H9 (cell line): ENCODE measurements around the gene DNAH5. TPM values are rescaled to one million over a fixed set of nuclear protein-coding genes. Genes with fewer than 3 reads are reported as not detected.

Experiments used
- DNase-seq: peaks from one replicate; pipeline ENCODE4 v3.0.0-alpha.2; 2017
- H2AFZ ChIP-seq: one replicate; pipeline ENCODE4 v1.6.1; 2013; ENCODE audit warnings: mild to moderate bottlenecking, low read length, control low read depth, moderate library complexity
- H2AK5ac ChIP-seq: 2 replicates; pipeline ENCODE4 v1.6.1; 2013; ENCODE audit warnings: low read length, control low read depth, mixed read lengths; ENCODE audit not compliant: insufficient read length
- H2BK120ac ChIP-seq: one replicate; pipeline ENCODE4 v1.6.1; 2013; ENCODE audit warnings: low read depth, mild to moderate bottlenecking, low read length, control low read depth, inconsistent platforms; ENCODE audit not compliant: poor library complexity, severe bottlenecking
- H2BK12ac ChIP-seq: 2 replicates; pipeline ENCODE4 v1.6.1; 2013; ENCODE audit warnings: low read length, control low read depth, mixed read lengths, low read depth; ENCODE audit not compliant: insufficient read length
- H2BK15ac ChIP-seq: 2 replicates; pipeline ENCODE4 v1.6.1; 2013; ENCODE audit warnings: low read depth, low read length, control low read depth
- H2BK20ac ChIP-seq: one replicate; pipeline ENCODE4 v1.6.1; 2013; ENCODE audit warnings: low read depth, mild to moderate bottlenecking, low read length, control low read depth, inconsistent platforms; ENCODE audit not compliant: poor library complexity, severe bottlenecking
- H2BK5ac ChIP-seq: 2 replicates; pipeline ENCODE4 v1.6.1; 2013; ENCODE audit warnings: low read length, control low read depth, mixed read lengths; ENCODE audit not compliant: insufficient read length
- H3K14ac ChIP-seq: 2 replicates; pipeline ENCODE4 v1.6.1; 2013; ENCODE audit warnings: low read length, control low read depth; ENCODE audit not compliant: insufficient read depth
- H3K18ac ChIP-seq: 2 replicates; pipeline ENCODE4 v1.6.1; 2013; ENCODE audit warnings: low read depth, mild to moderate bottlenecking, mixed read lengths, low read length, control low read depth; ENCODE audit not compliant: insufficient read length
- H3K23ac ChIP-seq: 2 replicates; pipeline ENCODE4 v1.6.1; 2013; ENCODE audit warnings: low read length, control low read depth, mixed read lengths, low read depth; ENCODE audit not compliant: insufficient read length
- H3K23me2 ChIP-seq: 2 replicates; pipeline ENCODE4 v1.6.1; 2013; ENCODE audit warnings: low read depth, mild to moderate bottlenecking, mixed read lengths, low read length, control low read depth; ENCODE audit not compliant: insufficient read length, poor library complexity, severe bottlenecking
- H3K27ac ChIP-seq: 2 replicates; pipeline ENCODE4 v1.5.1; 2013; ENCODE audit warnings: low read length, control low read depth, mixed read lengths, low read depth; ENCODE audit not compliant: insufficient read length
- H3K27me3 ChIP-seq: 2 replicates; pipeline ENCODE4 v1.6.1; 2013; ENCODE audit warnings: low read length, control low read depth, inconsistent platforms; ENCODE audit not compliant: insufficient read depth
- H3K4ac ChIP-seq: 2 replicates; pipeline ENCODE4 v1.6.1; 2013; ENCODE audit warnings: low read depth, mild to moderate bottlenecking, control low read depth, inconsistent platforms, low read length, moderate library complexity
- H3K4me1 ChIP-seq: 2 replicates; pipeline ENCODE4 v1.6.1; 2013; ENCODE audit warnings: low read length, control low read depth, inconsistent platforms; ENCODE audit not compliant: insufficient read depth
- H3K4me2 ChIP-seq: 2 replicates; pipeline ENCODE4 v1.6.1; 2013; ENCODE audit warnings: low read length, control low read depth, mixed read lengths; ENCODE audit not compliant: insufficient read length, insufficient read depth
- H3K56ac ChIP-seq: 2 replicates; pipeline ENCODE4 v1.6.1; 2013; ENCODE audit warnings: low read depth, mild to moderate bottlenecking, mixed read lengths, low read length, control low read depth; ENCODE audit not compliant: insufficient read length
- H3K79me1 ChIP-seq: 2 replicates; pipeline ENCODE4 v1.6.1; 2013; ENCODE audit warnings: low read depth, mild to moderate bottlenecking, moderate library complexity, low read length, control low read depth, inconsistent platforms; ENCODE audit not compliant: insufficient read depth, poor library complexity, severe bottlenecking
- H3K79me2 ChIP-seq: 2 replicates; pipeline ENCODE4 v1.6.1; 2013; ENCODE audit warnings: low read length, control low read depth, inconsistent platforms; ENCODE audit not compliant: insufficient read depth
- H3K9ac ChIP-seq: 2 replicates; pipeline ENCODE4 v1.6.1; 2013; ENCODE audit warnings: low read length, control low read depth, mixed read lengths; ENCODE audit not compliant: insufficient read length; ENCODE audit errors: extremely low read depth
- H3K9me3 ChIP-seq: one replicate; pipeline ENCODE4 v1.6.1; 2013; ENCODE audit warnings: low read depth, low read length, inconsistent platforms; ENCODE audit not compliant: control insufficient read depth
- H3T11ph ChIP-seq: one replicate; pipeline ENCODE4 v1.6.1; 2013; ENCODE audit warnings: mild to moderate bottlenecking, low read length, control low read depth, inconsistent platforms
- H4K20me1 ChIP-seq: one replicate; pipeline ENCODE4 v1.6.1; 2013; ENCODE audit not compliant: control insufficient read depth, insufficient read length, insufficient read depth
- H4K5ac ChIP-seq: 2 replicates; pipeline ENCODE4 v1.6.1; 2013; ENCODE audit warnings: low read depth, mild to moderate bottlenecking, mixed read lengths, low read length, control low read depth; ENCODE audit not compliant: insufficient read length
- H4K8ac ChIP-seq: replicated peaks from 2 replicates; pipeline ENCODE4 v1.6.1; 2013; ENCODE audit warnings: low read length, control low read depth, mixed read lengths, low read depth; ENCODE audit not compliant: insufficient read length
- H4K91ac ChIP-seq: 2 replicates; pipeline ENCODE4 v1.6.1; 2013; ENCODE audit warnings: low read depth, mild to moderate bottlenecking, moderate library complexity, mixed read lengths, low read length, control low read depth; ENCODE audit not compliant: insufficient read length
- H3K27ac Mint-ChIP-seq, 3 experiments: 2 replicates in 2 of 3; 3 replicates in 1 of 3; pipeline ENCODE4 v1.8.0; 2020 to 2021; ENCODE audit warnings: mixed read lengths in 3 of 3, mild to moderate bottlenecking in 1 of 3, moderate library complexity in 1 of 3
- H3K27me3 Mint-ChIP-seq: 2 replicates; pipeline ENCODE4 v1.8.0; 2021; ENCODE audit warnings: low read depth, mild to moderate bottlenecking, moderate library complexity, mixed read lengths
- H3K36me3 Mint-ChIP-seq, 3 experiments: 2 replicates in 2 of 3; 3 replicates in 1 of 3; pipeline ENCODE4 v1.8.0; 2020 to 2021; ENCODE audit warnings: low read depth in 3 of 3, mixed read lengths in 3 of 3; ENCODE audit not compliant: insufficient read depth in 1 of 3
- H3K4me1 Mint-ChIP-seq, 2 experiments: 2 replicates each; pipeline ENCODE4 v1.8.0; 2020; ENCODE audit warnings: mixed read lengths in 2 of 2
- H3K4me3 Mint-ChIP-seq, 2 experiments: 2 replicates in 1 of 2; 3 replicates in 1 of 2; pipeline ENCODE4 v1.8.0; 2020 to 2021; ENCODE audit warnings: mild to moderate bottlenecking in 2 of 2, mixed read lengths in 2 of 2, moderate library complexity in 1 of 2
- H3K9me3 Mint-ChIP-seq, 2 experiments: 2 replicates in 1 of 2; 3 replicates in 1 of 2; pipeline ENCODE4 v1.8.0; 2020; ENCODE audit warnings: mild to moderate bottlenecking in 2 of 2, mixed read lengths in 2 of 2, moderate library complexity in 1 of 2
- CTCF ChIP-seq: fragments of 200-600 bp; sonication (generic); conservative IDR thresholded peaks from 3 replicates; pipeline ENCODE4 v1.8.0; 2021; ENCODE audit warnings: antibody characterized with exemption, mild to moderate bottlenecking
- WGBS: extraction: QIAGEN DNeasy Blood & Tissue Kit; methylation state at CpG from one replicate; pipeline ENCODE4 v1.1.7; 2013; ENCODE audit warnings: missing lambda C conversion rate, low lambda C conversion rate, mixed read lengths; ENCODE audit not compliant: insufficient read length; ENCODE audit errors: extremely low coverage; 5-methylcytosine and 5-hydroxymethylcytosine counted together
- total RNA-seq: library from RNA; stranded (reverse); gene quantifications from 2 replicates; pipeline ENCODE4 v1.2.1, GENCODE V29; 2021

The DNAH5 gene
- total RNA-seq, 1 experiment from 2014 or later = 0.50 TPM

- Histone ChIP-seq H3T11ph (no peak overlapping the region), H2AK5ac (no peak overlapping the region), H3K79me2 (no peaks in the 10 kb centered on the region), H3K27me3 (no peaks in the 10 kb centered on the region), H3K18ac (no peak overlapping the region), H4K8ac (no peak overlapping the region), H3K9ac (no peak overlapping the region), H3K9me3 (no peaks in the 10 kb centered on the region), H2BK120ac (no peak overlapping the region), H3K4me1 (no peaks in the 10 kb centered on the region), H2BK15ac (no peak overlapping the region), H2BK20ac (no peak overlapping the region), H3K56ac (no peak overlapping the region), H2BK5ac (no peak overlapping the region), H3K23ac (no peak overlapping the region), H2BK12ac (no peak overlapping the region), H2AFZ (no peak overlapping the region), H3K4ac (no peak overlapping the region), H3K14ac (no peak overlapping the region), H3K4me2 (no peak overlapping the region), H3K79me1 (no peaks in the 10 kb centered on the region), H4K20me1 (no peaks in the 10 kb centered on the region), H3K23me2 (no peaks in the 10 kb centered on the region), H4K5ac (no peak overlapping the region), H3K27ac (no peak overlapping the region), H4K91ac (no peak overlapping the region)
- no peaks in the 10 kb centered on the region for H3K4me1 Mint-ChIP-seq
- H3K9me3 Mint-ChIP-seq = no peaks in the 10 kb centered on the region; a peak in 1 of 5 replicates
- TF ChIP-seq CTCF = no peak
- no peak overlapping the region; a peak in 1 of 7 replicates for H3K27ac Mint-ChIP-seq
- no peak overlapping the region for H3K4me3 Mint-ChIP-seq
- no peaks in the 10 kb centered on the region for H3K36me3 Mint-ChIP-seq
- no peak for DNase-seq
- no peaks in the 10 kb centered on the region for H3K27me3 Mint-ChIP-seq
- no CpG with 5 or more reads among the region's 3 CpGs for WGBS
These were observed 245.6 kb downstream of the DNAH5 start for GRCh38 chr5:13698885-13699284.
